Adrenal gland (tissue), 5 donors: ENCODE results near the gene ADNP2.

Experiments
- CTCF ChIP-seq, 6 experiments: fragments of 450-650 bp in 4 of 6; fragments of 200-600 bp in 2 of 6; sonication (generic) in 1 of 6; IDR thresholded peaks; 1 replicate in 5 of 6; 2 replicates in 1 of 6; pipeline versions ENCODE4 v1.5.1 to v1.8.0; 2016 to 2021; ENCODE audit warnings: antibody characterized with exemption in 6 of 6, mild to moderate bottlenecking in 2 of 6, moderate library complexity in 1 of 6
- POLR2A ChIP-seq, 2 donors: fragments of 450-650 bp; IDR thresholded peaks; one replicate each; pipeline ENCODE4 v1.6.1; 2017; ENCODE audit warnings: antibody characterized with exemption in 2 of 2, mild to moderate bottlenecking in 2 of 2, moderate library complexity in 1 of 2
- donor health status: DM: no; HTN: no; CAD: no.

- no peak for TF ChIP-seq CTCF (IDR thresholded peaks at IDR 0.05)
- no peak for TF ChIP-seq POLR2A (IDR thresholded peaks at IDR 0.05)
Observed at GRCh38 chr18:80184243-80184772, 75.2 kb downstream of the ADNP2 start.
